ENCODE measurements around the gene FYB1.

The FYB1 gene

GRCh38 chr5:39064450-39064849, 154.9 kb downstream of the FYB1 start:
- H3K4me3 ChIP-seq (ENCODE audit: low read depth, low read length), result no peak overlapping the region
- TF ChIP-seq, protein P1, sequence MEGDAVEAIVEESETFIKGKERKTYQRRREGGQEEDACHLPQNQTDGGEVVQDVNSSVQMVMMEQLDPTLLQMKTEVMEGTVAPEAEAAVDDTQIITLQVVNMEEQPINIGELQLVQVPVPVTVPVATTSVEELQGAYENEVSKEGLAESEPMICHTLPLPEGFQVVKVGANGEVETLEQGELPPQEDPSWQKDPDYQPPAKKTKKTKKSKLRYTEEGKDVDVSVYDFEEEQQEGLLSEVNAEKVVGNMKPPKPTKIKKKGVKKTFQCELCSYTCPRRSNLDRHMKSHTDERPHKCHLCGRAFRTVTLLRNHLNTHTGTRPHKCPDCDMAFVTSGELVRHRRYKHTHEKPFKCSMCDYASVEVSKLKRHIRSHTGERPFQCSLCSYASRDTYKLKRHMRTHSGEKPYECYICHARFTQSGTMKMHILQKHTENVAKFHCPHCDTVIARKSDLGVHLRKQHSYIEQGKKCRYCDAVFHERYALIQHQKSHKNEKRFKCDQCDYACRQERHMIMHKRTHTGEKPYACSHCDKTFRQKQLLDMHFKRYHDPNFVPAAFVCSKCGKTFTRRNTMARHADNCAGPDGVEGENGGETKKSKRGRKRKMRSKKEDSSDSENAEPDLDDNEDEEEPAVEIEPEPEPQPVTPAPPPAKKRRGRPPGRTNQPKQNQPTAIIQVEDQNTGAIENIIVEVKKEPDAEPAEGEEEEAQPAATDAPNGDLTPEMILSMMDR (IDR thresholded peaks at IDR 0.05; ENCODE audit: low read depth, low read length), result no peak

- TF ChIP-seq, protein P1 (IDR thresholded peaks at IDR 0.05; ENCODE audit: low read depth, low read length), result no peak
- H3K4me3 ChIP-seq (ENCODE audit: low read depth, low read length), result no peak overlapping the region
These were observed 156.3 kb downstream of the FYB1 start for GRCh38 chr5:39063037-39063436.

GRCh38 chr5:39062530-39062929, 156.8 kb downstream of the FYB1 start:
- TF ChIP-seq, protein P1 (IDR thresholded peaks at IDR 0.05; ENCODE audit: low read depth, low read length), result no peak

GRCh38 chr5:39062104-39062503, 157.3 kb downstream of the FYB1 start:
- H3K4me3 ChIP-seq (ENCODE audit: low read depth, low read length), result no peak overlapping the region
- TF ChIP-seq, protein P1 (IDR thresholded peaks at IDR 0.05; ENCODE audit: low read depth, low read length), result no peak

More at GRCh38 chr5:39062530-39062929, 156.8 kb downstream of the FYB1 start:
- no peak overlapping the region for H3K4me3 ChIP-seq (ENCODE audit: low read depth, low read length)

DNA sequence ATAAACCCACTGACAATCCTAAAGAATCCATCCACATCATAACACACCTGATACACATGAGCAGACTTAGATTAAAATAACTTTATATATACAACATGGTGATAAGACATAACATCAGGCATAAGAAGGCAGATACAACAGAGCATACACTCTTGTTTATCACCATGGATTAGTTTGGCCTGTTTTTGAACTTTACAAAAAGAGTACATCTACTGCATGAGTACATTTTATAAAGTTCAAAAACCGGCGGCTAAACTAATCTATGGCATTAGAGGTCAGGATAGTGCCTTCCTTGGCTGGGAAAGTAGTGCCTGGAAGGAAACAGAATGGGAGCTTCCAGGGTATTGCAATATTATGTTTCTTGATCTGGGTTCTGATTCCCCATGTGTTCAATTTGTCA, 160.3 kb downstream of the FYB1 start:
- TF ChIP-seq, protein P1 (IDR thresholded peaks at IDR 0.05; ENCODE audit: low read depth, low read length), result no peak
- H3K4me3 ChIP-seq (ENCODE audit: low read depth, low read length), result no peak overlapping the region

- H3K4me3 ChIP-seq (ENCODE audit: low read depth, low read length), result peak overlapping the region; percentile 57
- TF ChIP-seq, protein P1 (IDR thresholded peaks at IDR 0.05; ENCODE audit: low read depth, low read length), result no peak
These were observed 161.0 kb downstream of the FYB1 start for GRCh38 chr5:39058178-39058921.

- TF ChIP-seq, protein P1 (IDR thresholded peaks at IDR 0.05; ENCODE audit: low read depth, low read length), result no peak
- peak overlapping the region; percentile 57 for H3K4me3 ChIP-seq (ENCODE audit: low read depth, low read length)
These were observed 161.6 kb downstream of the FYB1 start for GRCh38 chr5:39057734-39058133.

All from WI38 (cell line).